ENCODE measurements around the gene PIK3R3. TPM values are rescaled to one million over a fixed set of nuclear protein-coding genes. Genes with fewer than 3 reads are reported as not detected.

The PIK3R3 gene
- total RNA-seq, 1 experiment from 2014 or later, result 12.4 TPM

GRCh38 chr1:46017876-46018503 lies 114.4 kb downstream of the PIK3R3 start:
- Mint-ChIP-seq H3K9me3 (peaks cover 0 to 3% of the 10 kb centered on the region in 2 experiments; a peak in 3 of 5 replicates), H3K36me3 (ENCODE audit: insufficient read depth in 1 of 3, low read depth in 3 of 3) (peaks cover 17 to 20% (median 18%) of the 10 kb centered on the region in 3 experiments), H3K27me3 (ENCODE audit: low read depth) (no peaks in the 10 kb centered on the region), H3K4me1 (no peaks in the 10 kb centered on the region), H3K27ac (no peak overlapping the region), H3K4me3 (no peak overlapping the region)
- Histone ChIP-seq H3K18ac (ENCODE audit: insufficient read length, low read depth, low read length) (no peak overlapping the region), H3K23ac (ENCODE audit: insufficient read length, low read depth, low read length) (no peak overlapping the region), H4K5ac (ENCODE audit: insufficient read length, low read depth, low read length) (no peak overlapping the region), H2BK12ac (ENCODE audit: insufficient read length, low read depth, low read length) (no peak overlapping the region), H3K9me3 (ENCODE audit: control insufficient read depth, low read depth, low read length) (no peaks in the 10 kb centered on the region), H3K56ac (ENCODE audit: insufficient read length, low read depth, low read length) (no peak overlapping the region), H2BK120ac (ENCODE audit: low read depth, low read length, poor library complexity, severe bottlenecking) (no peak overlapping the region), H3K79me1 (ENCODE audit: insufficient read depth, low read depth, low read length, poor library complexity, severe bottlenecking) (no peaks in the 10 kb centered on the region), H3T11ph (ENCODE audit: low read length) (no peak overlapping the region), H4K8ac (replicated peaks; ENCODE audit: insufficient read length, low read depth, low read length) (no peak overlapping the region), H3K14ac (ENCODE audit: insufficient read depth, low read length) (no peak overlapping the region), H3K23me2 (ENCODE audit: insufficient read length, low read depth, low read length, poor library complexity, severe bottlenecking) (no peaks in the 10 kb centered on the region), H4K20me1 (ENCODE audit: control insufficient read depth, insufficient read depth, insufficient read length) (no peaks in the 10 kb centered on the region), H4K91ac (ENCODE audit: insufficient read length, low read depth, low read length) (no peak overlapping the region), H3K4me2 (ENCODE audit: insufficient read depth, insufficient read length, low read length) (no peak overlapping the region), H2BK20ac (ENCODE audit: low read depth, low read length, poor library complexity, severe bottlenecking) (no peak overlapping the region), H2AK5ac (ENCODE audit: insufficient read length, low read length) (no peak overlapping the region), H3K79me2 (ENCODE audit: insufficient read depth, low read length) (no peaks in the 10 kb centered on the region), H2BK15ac (ENCODE audit: low read depth, low read length) (no peak overlapping the region), H3K27me3 (ENCODE audit: insufficient read depth, low read length) (no peaks in the 10 kb centered on the region), H3K27ac (ENCODE audit: insufficient read length, low read depth, low read length) (no peak overlapping the region), H3K4me1 (ENCODE audit: insufficient read depth, low read length) (no peaks in the 10 kb centered on the region), H3K9ac (ENCODE audit: extremely low read depth, insufficient read length, low read length) (no peak overlapping the region), H2BK5ac (ENCODE audit: insufficient read length, low read length) (no peak overlapping the region), H3K4ac (ENCODE audit: low read depth, low read length) (no peak overlapping the region), H2AFZ (ENCODE audit: low read length) (no peak overlapping the region)
- no peak for TF ChIP-seq CTCF (conservative IDR thresholded peaks at IDR 0.05)
- no CpG with 5 or more reads among the region's 6 CpGs for WGBS (ENCODE audit: extremely low coverage, insufficient read length, low lambda C conversion rate)
- DNase-seq, result no peak

Data from H9 (cell line).